ENCODE results near the gene PEX11A.

The PEX11A gene

GRCh38 chr15:89656116-89656815 lies 34.3 kb downstream of the PEX11A start:
- Histone ChIP-seq H4K20me1 (ENCODE audit: insufficient read depth, low read length, poor library complexity, severe bottlenecking) (no peaks in the 10 kb centered on the region), H3K4me2 (ENCODE audit: low read depth, low read length, poor library complexity, severe bottlenecking) (peak overlapping the region; percentile 99), H3K9ac (ENCODE audit: low read depth, low read length, poor library complexity, severe bottlenecking) (no peak overlapping the region), H3F3A (ENCODE audit: low read depth) (peaks cover 5% of the 10 kb centered on the region; the same call in 1 of the 2 replicates), H2AFZ (ENCODE audit: low read length) (no peak overlapping the region), H3K9me2 (replicated peaks; ENCODE audit: low read depth, low read length) (no peaks in the 10 kb centered on the region), H3K4me1 (ENCODE audit: insufficient read depth, low read length, poor library complexity, severe bottlenecking) (peaks cover 15% of the 10 kb centered on the region), H3K79me2 (ENCODE audit: insufficient read depth, low read length) (no peaks in the 10 kb centered on the region), H3K4me3 (ENCODE audit: low read length, poor library complexity, severe bottlenecking) (peak overlapping the region; percentile 85), H3K36me3 (ENCODE audit: insufficient read depth, low read length) (no peaks in the 10 kb centered on the region), H3K9me3 (ENCODE audit: insufficient read depth, low read depth, low read length) (no peaks in the 10 kb centered on the region), H3K27me3 (ENCODE audit: insufficient read depth, low read length, poor library complexity, severe bottlenecking) (no peaks in the 10 kb centered on the region)
- TF ChIP-seq, protein P1, sequence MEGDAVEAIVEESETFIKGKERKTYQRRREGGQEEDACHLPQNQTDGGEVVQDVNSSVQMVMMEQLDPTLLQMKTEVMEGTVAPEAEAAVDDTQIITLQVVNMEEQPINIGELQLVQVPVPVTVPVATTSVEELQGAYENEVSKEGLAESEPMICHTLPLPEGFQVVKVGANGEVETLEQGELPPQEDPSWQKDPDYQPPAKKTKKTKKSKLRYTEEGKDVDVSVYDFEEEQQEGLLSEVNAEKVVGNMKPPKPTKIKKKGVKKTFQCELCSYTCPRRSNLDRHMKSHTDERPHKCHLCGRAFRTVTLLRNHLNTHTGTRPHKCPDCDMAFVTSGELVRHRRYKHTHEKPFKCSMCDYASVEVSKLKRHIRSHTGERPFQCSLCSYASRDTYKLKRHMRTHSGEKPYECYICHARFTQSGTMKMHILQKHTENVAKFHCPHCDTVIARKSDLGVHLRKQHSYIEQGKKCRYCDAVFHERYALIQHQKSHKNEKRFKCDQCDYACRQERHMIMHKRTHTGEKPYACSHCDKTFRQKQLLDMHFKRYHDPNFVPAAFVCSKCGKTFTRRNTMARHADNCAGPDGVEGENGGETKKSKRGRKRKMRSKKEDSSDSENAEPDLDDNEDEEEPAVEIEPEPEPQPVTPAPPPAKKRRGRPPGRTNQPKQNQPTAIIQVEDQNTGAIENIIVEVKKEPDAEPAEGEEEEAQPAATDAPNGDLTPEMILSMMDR (conservative IDR thresholded peaks at IDR 0.05; ENCODE audit: low read length), result no peak
- no peak for TF ChIP-seq EZH2phosphoT487 (IDR thresholded peaks at IDR 0.05; ENCODE audit: borderline replicate concordance)

- no peaks in the 10 kb centered on the region for H3K9me2 ChIP-seq (replicated peaks; ENCODE audit: low read depth, low read length)
- no peaks in the 10 kb centered on the region for H4K20me1 ChIP-seq (ENCODE audit: insufficient read depth, low read length, poor library complexity, severe bottlenecking)
- peak within 1 kb of the TSS; percentile 60 for H3K9ac ChIP-seq (ENCODE audit: low read depth, low read length, poor library complexity, severe bottlenecking)
- TF ChIP-seq, protein P1 (conservative IDR thresholded peaks at IDR 0.05; ENCODE audit: low read length), result no peak
- TF ChIP-seq EZH2phosphoT487 (IDR thresholded peaks at IDR 0.05; ENCODE audit: borderline replicate concordance), result no peak
- H3K4me2 ChIP-seq (ENCODE audit: low read depth, low read length, poor library complexity, severe bottlenecking), result peak within 1 kb of the TSS; percentile 99
- H3K4me3 ChIP-seq (ENCODE audit: low read length, poor library complexity, severe bottlenecking), result peak within 1 kb of the TSS; percentile 85
- no peaks in the 10 kb centered on the region for H3K9me3 ChIP-seq (ENCODE audit: insufficient read depth, low read depth, low read length)
- no peaks in the 10 kb centered on the region for H3K27me3 ChIP-seq (ENCODE audit: insufficient read depth, low read length, poor library complexity, severe bottlenecking)
- peak within 1 kb of the TSS; percentile 89 for H2AFZ ChIP-seq (ENCODE audit: low read length)
- peaks cover 15% of the 10 kb centered on the region for H3K4me1 ChIP-seq (ENCODE audit: insufficient read depth, low read length, poor library complexity, severe bottlenecking)
- H3K36me3 ChIP-seq (ENCODE audit: insufficient read depth, low read length), result no peaks in the 10 kb centered on the region
- H3K79me2 ChIP-seq (ENCODE audit: insufficient read depth, low read length), result no peaks in the 10 kb centered on the region
- peaks cover 5% of the 10 kb centered on the region; the same call in 1 of the 2 replicates for H3F3A ChIP-seq (ENCODE audit: low read depth)
Observed at GRCh38 chr15:89654847-89655805, 35.4 kb downstream of the PEX11A start, which contains the start of gene KIF7. Gene KIF7 (minus strand): TSS chr15:89655467. CDS start chr15:89652930, 2,537 bp downstream.

DNA sequence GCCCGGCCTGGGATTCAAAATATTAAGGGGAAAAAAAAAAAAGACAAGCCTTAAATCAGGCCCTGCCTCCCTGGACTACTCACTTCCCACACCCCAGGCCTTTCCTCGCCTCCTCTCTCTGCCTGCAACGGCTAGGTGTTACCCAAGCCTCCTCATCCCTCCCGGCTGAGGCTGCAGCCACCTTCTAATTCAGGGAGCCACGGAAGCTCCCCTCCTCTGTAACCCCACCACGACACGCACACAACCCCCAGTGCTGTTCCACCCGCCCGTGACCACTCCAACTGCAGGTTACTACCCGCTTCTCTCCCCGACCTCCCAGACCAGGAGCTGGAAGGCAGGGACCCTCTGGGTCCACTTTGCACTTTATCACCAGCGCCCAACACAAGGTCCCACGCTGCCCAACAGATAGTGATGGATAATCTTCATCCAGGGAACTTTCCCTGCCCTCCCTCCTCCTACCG lies 36.2 kb downstream of the PEX11A start:
- no peak for TF ChIP-seq EZH2phosphoT487 (IDR thresholded peaks at IDR 0.05; ENCODE audit: borderline replicate concordance)
- TF ChIP-seq, protein P1 (conservative IDR thresholded peaks at IDR 0.05; ENCODE audit: low read length), result no peak
- peaks cover 15% of the 10 kb centered on the region for H3K4me1 ChIP-seq (ENCODE audit: insufficient read depth, low read length, poor library complexity, severe bottlenecking)
- no peaks in the 10 kb centered on the region for H3K79me2 ChIP-seq (ENCODE audit: insufficient read depth, low read length)
- H3K27me3 ChIP-seq (ENCODE audit: insufficient read depth, low read length, poor library complexity, severe bottlenecking), result no peaks in the 10 kb centered on the region
- H3F3A ChIP-seq (ENCODE audit: low read depth), result peaks cover 5% of the 10 kb centered on the region; the same call in 1 of the 2 replicates
- no peaks in the 10 kb centered on the region for H3K9me2 ChIP-seq (replicated peaks; ENCODE audit: low read depth, low read length)
- H3K4me3 ChIP-seq (ENCODE audit: low read length, poor library complexity, severe bottlenecking), result peak overlapping the region; percentile 85
- H3K9me3 ChIP-seq (ENCODE audit: insufficient read depth, low read depth, low read length), result no peaks in the 10 kb centered on the region
- H2AFZ ChIP-seq (ENCODE audit: low read length), result peak overlapping the region; percentile 89
- H3K9ac ChIP-seq (ENCODE audit: low read depth, low read length, poor library complexity, severe bottlenecking), result peak overlapping the region; percentile 60
- no peaks in the 10 kb centered on the region for H4K20me1 ChIP-seq (ENCODE audit: insufficient read depth, low read length, poor library complexity, severe bottlenecking)
- H3K4me2 ChIP-seq (ENCODE audit: low read depth, low read length, poor library complexity, severe bottlenecking), result peak overlapping the region; percentile 99
- no peaks in the 10 kb centered on the region for H3K36me3 ChIP-seq (ENCODE audit: insufficient read depth, low read length)
